ENCODE measurements around the gene WDR70. TPM values are rescaled to one million over a fixed set of nuclear protein-coding genes. Genes with fewer than 3 reads are reported as not detected.

Gene WDR70
- total and polyA plus RNA-seq, 2 donors (not counting 3 experiments of a cell fraction or from before 2014, with no cell fraction given), result 6.7 to 37.3 TPM

DNA sequence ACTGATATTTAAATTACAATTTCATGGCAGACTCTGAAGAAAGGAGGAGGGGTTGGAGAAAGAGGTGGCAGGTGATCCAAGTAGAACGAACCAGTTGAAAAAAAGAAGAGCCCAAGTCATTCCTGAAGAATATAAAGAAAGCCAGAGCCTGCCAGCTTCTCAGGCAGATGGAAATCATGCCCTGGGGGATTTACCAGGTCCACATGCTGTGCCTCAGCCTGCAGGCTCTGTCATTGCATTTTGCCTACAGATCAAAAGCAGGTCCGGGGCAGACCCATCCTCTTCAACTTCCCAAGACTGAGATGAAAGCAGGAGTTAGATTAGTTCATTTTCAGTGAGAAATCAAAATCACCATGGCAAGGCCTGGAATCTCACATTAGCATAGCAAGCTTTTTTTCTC, 412.2 kb downstream of the WDR70 start:
- no peak overlapping the region for H2AFZ ChIP-seq (ENCODE audit: low read depth, low read length)
- no peak for DNase-seq (ENCODE audit: low read depth, low spot score)
- no peaks in the 10 kb centered on the region for H3K36me3 ChIP-seq (ENCODE audit: control insufficient read depth in 2 of 2, extremely low read depth in 1 of 2, insufficient read depth in 2 of 2, low read length in 2 of 2)
- POLR2A ChIA-PET, result no interaction called here
- intact Hi-C loops (cut with micrococcal nuclease) (no loop called here), dilution Hi-C loops (cut with MboI; ENCODE audit: extremely low pct_ligation_motif_present, low sequenced_read_pairs) (no loop called here)
- H3K9ac ChIP-seq (replicated peaks; ENCODE audit: extremely low read depth, insufficient read depth, low read length), result no peak overlapping the region
- H3K27me3 ChIP-seq (ENCODE audit: control insufficient read depth in 2 of 2, insufficient read depth in 2 of 2, low read length in 2 of 2), result peaks cover 0 to 3% of the 10 kb centered on the region in 2 experiments
- CTCF ChIA-PET, result no interaction called here
- H3K9me1 ChIP-seq (replicated peaks; ENCODE audit: control insufficient read depth, extremely low read depth, insufficient read depth, low read length), result no peaks in the 10 kb centered on the region
- H3K27ac ChIP-seq (ENCODE audit: insufficient read depth, low read depth, low read length), result no peak overlapping the region
- H3K4me3 ChIP-seq (replicated peaks in 1 of 3; ENCODE audit: insufficient read depth in 1 of 3, low read depth in 1 of 3, low read length in 3 of 3), result no peak overlapping the region
- BruUV-seq (replicated peaks), result no TSS peak
- no peaks in the 10 kb centered on the region for H3K9me3 ChIP-seq (replicated peaks; ENCODE audit: control insufficient read depth, insufficient read depth, low read length)
- no peaks in the 10 kb centered on the region for H3K79me2 ChIP-seq (ENCODE audit: control insufficient read depth, insufficient read depth, low read length)
- H3K4me2 ChIP-seq (ENCODE audit: insufficient read depth, low read length), result no peak overlapping the region
- H3K4me1 ChIP-seq (ENCODE audit: control insufficient read depth, extremely low read depth, insufficient read depth, low read length), result no peaks in the 10 kb centered on the region
- no peaks in the 10 kb centered on the region for H4K20me1 ChIP-seq (replicated peaks; ENCODE audit: control insufficient read depth, extremely low read depth, insufficient read depth, low read length)
- no peak for TF ChIP-seq EZH2 (IDR thresholded peaks at IDR 0.05; ENCODE audit: borderline replicate concordance, low read depth, low read length, severe bottlenecking)
- no peak for TF ChIP-seq FOS (IDR thresholded peaks at IDR 0.05; ENCODE audit: borderline replicate concordance, insufficient read depth, low read length)
- TF ChIP-seq MYC (IDR thresholded peaks at IDR 0.05; ENCODE audit: low read depth, low read length), result no peak
- TF ChIP-seq POLR2AphosphoS5 (IDR thresholded peaks at IDR 0.05; ENCODE audit: insufficient read depth, low read depth, low read length), result no peak
- TF ChIP-seq JUN (IDR thresholded peaks at IDR 0.05; ENCODE audit: borderline replicate concordance, insufficient read depth, insufficient read length, low read depth), result no peak
- no peak for TF ChIP-seq POLR2A (IDR thresholded peaks at IDR 0.05; ENCODE audit: low read depth, low read length)
- FAIRE-seq, result no peak

DNA sequence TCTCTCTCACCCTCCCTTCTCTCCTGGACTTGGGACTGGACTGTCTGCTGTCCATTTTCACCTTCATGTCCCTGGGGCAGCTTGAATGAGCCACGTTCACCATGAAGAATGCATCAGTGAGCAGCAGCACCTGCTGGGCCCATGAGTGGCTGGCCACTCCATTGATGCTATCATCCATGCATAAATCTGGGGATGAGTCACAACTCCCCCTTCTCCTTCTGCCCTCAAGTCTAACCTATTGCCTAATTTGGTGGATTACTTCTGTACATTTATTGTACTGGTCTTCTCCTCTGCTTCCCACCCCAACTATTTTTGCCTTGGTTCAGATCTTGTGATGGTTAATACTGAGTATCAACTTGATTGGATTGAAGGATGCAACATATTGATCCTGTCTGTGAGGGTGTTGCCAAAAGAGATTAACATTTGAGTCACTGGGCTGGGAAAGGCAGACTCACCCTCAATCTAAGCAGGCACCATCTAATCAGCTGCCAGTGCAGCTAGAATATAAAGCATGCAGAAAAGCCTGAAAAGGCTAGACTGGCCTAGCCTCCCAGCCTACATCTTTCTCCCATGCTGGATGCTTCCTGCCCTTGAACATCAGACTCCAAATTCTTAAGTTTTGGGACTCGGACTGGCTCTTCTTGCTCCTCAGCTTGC, 414.0 kb downstream of the WDR70 start:
- Histone ChIP-seq H3K9ac (replicated peaks; ENCODE audit: extremely low read depth, insufficient read depth, low read length) (no peak overlapping the region), H3K4me1 (ENCODE audit: control insufficient read depth, extremely low read depth, insufficient read depth, low read length) (no peaks in the 10 kb centered on the region), H3K27me3 (ENCODE audit: control insufficient read depth in 2 of 2, insufficient read depth in 2 of 2, low read length in 2 of 2) (no peaks in the 10 kb centered on the region), H3K9me3 (replicated peaks; ENCODE audit: control insufficient read depth, insufficient read depth, low read length) (no peaks in the 10 kb centered on the region), H4K20me1 (replicated peaks; ENCODE audit: control insufficient read depth, extremely low read depth, insufficient read depth, low read length) (no peaks in the 10 kb centered on the region), H3K4me2 (ENCODE audit: insufficient read depth, low read length) (no peak overlapping the region), H3K79me2 (ENCODE audit: control insufficient read depth, insufficient read depth, low read length) (no peaks in the 10 kb centered on the region), H2AFZ (ENCODE audit: low read depth, low read length) (no peak overlapping the region), H3K9me1 (replicated peaks; ENCODE audit: control insufficient read depth, extremely low read depth, insufficient read depth, low read length) (no peaks in the 10 kb centered on the region), H3K27ac (ENCODE audit: insufficient read depth, low read depth, low read length) (no peak overlapping the region), H3K36me3 (ENCODE audit: control insufficient read depth in 2 of 2, extremely low read depth in 1 of 2, insufficient read depth in 2 of 2, low read length in 2 of 2) (no peaks in the 10 kb centered on the region), H3K4me3 (replicated peaks in 1 of 3; ENCODE audit: insufficient read depth in 1 of 3, low read depth in 1 of 3, low read length in 3 of 3) (no peak overlapping the region)
- dilution Hi-C loops (cut with MboI; ENCODE audit: extremely low pct_ligation_motif_present, low sequenced_read_pairs), result no loop called here
- intact Hi-C loops (cut with micrococcal nuclease), result no loop called here
- FAIRE-seq (no peak), DNase-seq (ENCODE audit: low read depth, low spot score) (no peak)
- no TSS peak for BruUV-seq (replicated peaks)
- no peak for TF ChIP-seq POLR2A (IDR thresholded peaks at IDR 0.05; ENCODE audit: low read depth, low read length)
- no peak for TF ChIP-seq POLR2AphosphoS5 (IDR thresholded peaks at IDR 0.05; ENCODE audit: insufficient read depth, low read depth, low read length)
- TF ChIP-seq JUN (IDR thresholded peaks at IDR 0.05; ENCODE audit: borderline replicate concordance, insufficient read depth, insufficient read length, low read depth), result no peak
- TF ChIP-seq MYC (IDR thresholded peaks at IDR 0.05; ENCODE audit: low read depth, low read length), result no peak
- no peak for TF ChIP-seq FOS (IDR thresholded peaks at IDR 0.05; ENCODE audit: borderline replicate concordance, insufficient read depth, low read length)
- TF ChIP-seq EZH2 (IDR thresholded peaks at IDR 0.05; ENCODE audit: borderline replicate concordance, low read depth, low read length, severe bottlenecking), result no peak
- TF ChIP-seq, protein P1, sequence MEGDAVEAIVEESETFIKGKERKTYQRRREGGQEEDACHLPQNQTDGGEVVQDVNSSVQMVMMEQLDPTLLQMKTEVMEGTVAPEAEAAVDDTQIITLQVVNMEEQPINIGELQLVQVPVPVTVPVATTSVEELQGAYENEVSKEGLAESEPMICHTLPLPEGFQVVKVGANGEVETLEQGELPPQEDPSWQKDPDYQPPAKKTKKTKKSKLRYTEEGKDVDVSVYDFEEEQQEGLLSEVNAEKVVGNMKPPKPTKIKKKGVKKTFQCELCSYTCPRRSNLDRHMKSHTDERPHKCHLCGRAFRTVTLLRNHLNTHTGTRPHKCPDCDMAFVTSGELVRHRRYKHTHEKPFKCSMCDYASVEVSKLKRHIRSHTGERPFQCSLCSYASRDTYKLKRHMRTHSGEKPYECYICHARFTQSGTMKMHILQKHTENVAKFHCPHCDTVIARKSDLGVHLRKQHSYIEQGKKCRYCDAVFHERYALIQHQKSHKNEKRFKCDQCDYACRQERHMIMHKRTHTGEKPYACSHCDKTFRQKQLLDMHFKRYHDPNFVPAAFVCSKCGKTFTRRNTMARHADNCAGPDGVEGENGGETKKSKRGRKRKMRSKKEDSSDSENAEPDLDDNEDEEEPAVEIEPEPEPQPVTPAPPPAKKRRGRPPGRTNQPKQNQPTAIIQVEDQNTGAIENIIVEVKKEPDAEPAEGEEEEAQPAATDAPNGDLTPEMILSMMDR (IDR thresholded peaks at IDR 0.05; ENCODE audit: extremely low read depth in 1 of 2, insufficient read depth in 1 of 2, low read depth in 1 of 2, low read length in 2 of 2), result no peak
- TF ChIP-seq, protein P2, sequence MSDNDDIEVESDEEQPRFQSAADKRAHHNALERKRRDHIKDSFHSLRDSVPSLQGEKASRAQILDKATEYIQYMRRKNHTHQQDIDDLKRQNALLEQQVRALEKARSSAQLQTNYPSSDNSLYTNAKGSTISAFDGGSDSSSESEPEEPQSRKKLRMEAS (IDR thresholded peaks at IDR 0.05; ENCODE audit: insufficient read depth, insufficient read length), result no peak
- TF ChIP-seq GATA2 (IDR thresholded peaks at IDR 0.05; ENCODE audit: insufficient read depth, insufficient read length, low read depth, low read length), result no peak
- ChIA-PET POLR2A (no interaction called here), CTCF (no interaction called here)
